MCF 10A (cell line): ENCODE data around the gene RPL10A. TPM values are rescaled to one million over a fixed set of nuclear protein-coding genes. Genes with fewer than 3 reads are reported as not detected.
A peak's percentile ranks its signal among the peaks of the same experiment; 100 is the strongest.
"Not testable (repeated sequence)": the region's sequence is repeated elsewhere in the genome, so short reads cannot be mapped to it uniquely, and the experiment has no call there.

Source experiments
- BruUV-seq: library from RNA; stranded (reverse); fragments of 400-500 nt; replicated peaks from 2 replicates; lab custom pipeline; 2021; lab: Mats Ljungman, UMichigan
- CTCF ChIA-PET: fragments of 300-600 bp; sonication (Branson Sonifier 250); formaldehyde crosslinking; extraction: SDS; loops from one replicate; lab custom pipeline; 2021; ENCODE audit warnings: antibody characterized with exemption, inconsistent platforms; lab: Yijun Ruan, JAX
- POLR2A ChIA-PET: fragments of 300-600, 350-650 bp; sonication (Branson Sonifier 250); formaldehyde crosslinking; extraction: SDS; loops from one replicate; lab custom pipeline; 2020; ENCODE audit warnings: antibody characterized with exemption, inconsistent platforms; lab: Yijun Ruan, JAX
- DNase-seq: peaks from one replicate; pipeline ENCODE4 v3.0.0-alpha.2; 2018; ENCODE audit not compliant: unreplicated experiment
- H3K27ac Mint-ChIP-seq: one replicate; pipeline ENCODE4 v1.8.0; 2022; ENCODE audit warnings: mild to moderate bottlenecking, low read depth, mixed read lengths; ENCODE audit not compliant: unreplicated experiment
- H3K27me3 Mint-ChIP-seq: one replicate; pipeline ENCODE4 v1.8.0; 2022; ENCODE audit warnings: mixed read lengths; ENCODE audit not compliant: insufficient read depth, unreplicated experiment
- H3K36me3 Mint-ChIP-seq: one replicate; pipeline ENCODE4 v1.8.0; 2022; ENCODE audit warnings: mild to moderate bottlenecking, moderate library complexity, mixed read lengths; ENCODE audit not compliant: insufficient read depth, unreplicated experiment
- H3K4me1 Mint-ChIP-seq: one replicate; pipeline ENCODE4 v1.8.0; 2022; ENCODE audit warnings: mixed read lengths; ENCODE audit not compliant: insufficient read depth, unreplicated experiment
- H3K4me3 Mint-ChIP-seq: one replicate; pipeline ENCODE4 v1.8.0; 2022; ENCODE audit warnings: mild to moderate bottlenecking, moderate library complexity, mixed read lengths; ENCODE audit not compliant: unreplicated experiment
- H3K9me3 Mint-ChIP-seq: one replicate; pipeline ENCODE4 v1.8.0; 2022; ENCODE audit warnings: mixed read lengths; ENCODE audit not compliant: unreplicated experiment
- CTCF ChIP-seq: fragments of 200-600 bp; IDR thresholded peaks from one replicate; pipeline ENCODE4 v1.8.0; 2022; ENCODE audit warnings: antibody characterized with exemption, mild to moderate bottlenecking; ENCODE audit not compliant: unreplicated experiment
- intact Hi-C: fragments of 100-400 bp; cut with micrococcal nuclease; formaldehyde crosslinking; loops from 2 replicates; pipeline ENCODE4 v1.14.1; 2022
- microRNA-seq: library from miRNA; unstranded; fragments of <30 nt; microRNA quantifications from one replicate; pipeline ENCODE4 v1.2.0, GENCODE V29; 2022
- total RNA-seq: library from RNA; stranded (reverse); gene quantifications from 2 replicates; pipeline ENCODE4 v1.2.3, GENCODE V29; 2022

The RPL10A gene
- total RNA-seq, 1 experiment from 2014 or later: 2,403 TPM

GRCh38 chr6:35516712-35517111 lies 48.5 kb downstream of the RPL10A start:
- intact Hi-C loops: no loop called here
- no peaks in the 10 kb centered on the region for H3K27me3 Mint-ChIP-seq

GRCh38 chr6:35517978-35518377 lies 49.8 kb downstream of the RPL10A start:
- H3K4me1 Mint-ChIP-seq, DNase-seq, H3K9me3 Mint-ChIP-seq, H3K36me3 Mint-ChIP-seq, H3K27me3 Mint-ChIP-seq, BruUV-seq, H3K27ac Mint-ChIP-seq, H3K4me3 Mint-ChIP-seq, intact Hi-C loops: not testable (repeated sequence)
- POLR2A ChIA-PET: interaction anchor here (0.8 to 1.3 kb wide), 2 partner anchors 20 to 50 kb away, joined by 3 to 9 read pairs; no protein-coding TSS in a partner anchor
- CTCF ChIA-PET: interaction anchor here (0.7 kb wide), 1 partner anchor 103 kb away, joined by 3 read pairs; no protein-coding TSS in a partner anchor

More at GRCh38 chr6:35516712-35517111, 48.5 kb downstream of the RPL10A start:
- Mint-ChIP-seq H3K36me3 (no peaks in the 10 kb centered on the region), H3K4me1 (peaks cover 6% of the 10 kb centered on the region), H3K4me3 (no peak overlapping the region), H3K9me3 (no peaks in the 10 kb centered on the region), H3K27ac (no peak overlapping the region)
- BruUV-seq: no TSS peak
- CTCF ChIA-PET: interaction anchor here (0.7 to 0.8 kb wide), 2 partner anchors 59 to 323 kb away, joined by 3 to 4 read pairs; no protein-coding TSS in a partner anchor
- TF ChIP-seq CTCF: no peak
- POLR2A ChIA-PET: interaction anchor here (1.3 kb wide), 1 partner anchor 19 kb away, joined by 9 read pairs; no protein-coding TSS in a partner anchor
- no peak for DNase-seq

- Mint-ChIP-seq H3K9me3 (no peaks in the 10 kb centered on the region), H3K4me3 (no peak overlapping the region), H3K4me1 (peaks cover 6% of the 10 kb centered on the region), H3K36me3 (no peaks in the 10 kb centered on the region), H3K27me3 (no peaks in the 10 kb centered on the region), H3K27ac (no peak overlapping the region)
- POLR2A ChIA-PET: interaction anchor here (0.6 to 1.2 kb wide), 4 partner anchors 49 to 223 kb away, joined by 3 to 4 read pairs (median 4); no protein-coding TSS in a partner anchor
- CTCF ChIA-PET: interaction anchor here (0.7 to 6.6 kb wide), 2 partner anchors 104 to 217 kb away, joined by 3 to 90 read pairs; partner anchors contain the start of gene ARMC12
- no peak for TF ChIP-seq CTCF
- BruUV-seq: no TSS peak
- no peak for DNase-seq
- intact Hi-C loops: no loop called here
Observed at GRCh38 chr6:35518566-35519312, 50.5 kb downstream of the RPL10A start.

GRCh38 chr6:35519313-35520015 lies 51.3 kb downstream of the RPL10A start:
- no peak overlapping the region for H3K27ac Mint-ChIP-seq
- no peaks in the 10 kb centered on the region for H3K36me3 Mint-ChIP-seq
- TF ChIP-seq CTCF: no peak
- ChIA-PET POLR2A (interaction anchor here (0.6 to 1.3 kb wide), 5 partner anchors 47 to 222 kb away, joined by 3 to 4 read pairs (median 3); no protein-coding TSS in a partner anchor), CTCF (interaction anchor here (0.6 to 6.6 kb wide), 5 partner anchors 12 to 221 kb away, joined by 3 to 90 read pairs (median 3); partner anchors contain the start of gene ARMC12)
- H3K9me3 Mint-ChIP-seq: no peaks in the 10 kb centered on the region
- no peaks in the 10 kb centered on the region for H3K27me3 Mint-ChIP-seq
- H3K4me1 Mint-ChIP-seq: peaks cover 6% of the 10 kb centered on the region
- intact Hi-C loops: no loop called here
- DNase-seq: peak; percentile 74
- BruUV-seq: no TSS peak
- no peak overlapping the region for H3K4me3 Mint-ChIP-seq

Small RNA genes lying within 50 kb of the gene (microRNA-seq; reads per million reads assigned to microRNA genes)
- gene MIR7111: 1.6 reads per million, percentile 10 among the genes with 10 or more reads in this experiment

Other genes with a start within 250 kb of the RPL10A start
- 28.0 and 28.4 TPM in 2 replicates for gene ZNF76, start 208.7 kb upstream of the RPL10A start, total RNA-seq
- gene DEF6, start 170.6 kb upstream of the RPL10A start, total RNA-seq: 17.8 and 23.1 TPM in 2 replicates
- 13.8 and 16.8 TPM in 2 replicates for gene PPARD, start 125.8 kb upstream of the RPL10A start, total RNA-seq
- gene FANCE, start 16.1 kb upstream of the RPL10A start, total RNA-seq: 12.3 and 13.3 TPM in 2 replicates
- gene TEAD3, start 28.7 kb downstream of the RPL10A start, total RNA-seq: 11.1 and 13.3 TPM in 2 replicates
- gene TULP1, start 44.5 kb downstream of the RPL10A start, total RNA-seq: not detected in 2 replicates
- 304 and 387 TPM in 2 replicates for gene FKBP5, start 220.5 kb downstream of the RPL10A start, total RNA-seq